ENCODE data around the gene APLP1. TPM values are rescaled to one million over a fixed set of nuclear protein-coding genes. Genes with fewer than 3 reads are reported as not detected.
A peak's percentile ranks its signal among the peaks of the same experiment; 100 is the strongest.
"Not testable (repeated sequence)": the region's sequence is repeated elsewhere in the genome, so short reads cannot be mapped to it uniquely, and the experiment has no call there.

The APLP1 gene
- polyA plus RNA-seq, 2 of the 4 experiments (the other 2 are of a cell fraction) = 54.7 to 60.4 TPM

DNA sequence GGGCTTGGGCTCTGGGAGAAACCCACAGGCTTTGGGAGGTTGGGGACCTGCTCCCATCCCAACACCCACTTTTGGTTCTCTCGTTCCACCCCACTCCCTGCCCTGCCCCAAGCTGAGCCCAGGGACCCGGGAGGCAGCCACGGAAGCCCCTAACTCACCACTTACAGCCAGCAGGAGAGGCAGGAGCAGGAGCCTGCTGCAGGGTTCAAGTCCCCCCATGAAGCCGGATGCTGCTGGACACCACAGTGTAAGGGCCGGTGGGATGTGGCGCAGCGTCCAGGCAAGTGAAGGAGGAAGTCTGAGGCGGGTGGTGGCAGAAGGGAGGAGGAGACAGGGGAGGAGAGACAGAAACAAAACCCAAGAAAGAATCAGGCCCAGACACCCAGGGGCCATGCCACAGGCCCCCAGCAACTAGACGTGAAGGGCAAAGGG, 39.7 kb downstream of the APLP1 start, which contains the start of gene TYROBP:
TSS of gene TYROBP (minus strand) at position 286 of the 432 bp plus-strand sequence. CDS start at position 219, 67 bp downstream.
- FAIRE-seq = no peak
- no peak within 1 kb of the TSS for H3K4me2 ChIP-seq
- CTCF ChIA-PET = interaction anchor here (0.8 to 1.8 kb wide), 5 partner anchors 10 to 23 kb away, joined by 3 to 11 read pairs (median 7); no protein-coding TSS in a partner anchor
- no peaks in the 10 kb centered on the region for H3K9me3 ChIP-seq
- WGBS (ENCODE audit: missing lambda C conversion rate) = 75% methylated on average over 9 of the region's 9 CpGs
- ATAC-seq = 0 out of 6 replicates have a peak, but pooled peaks of 1 of the 2 experiments have one; percentile 10
- peaks cover 13% of the 10 kb centered on the region; the same call in 2 of the 3 replicates for H3K4me1 ChIP-seq
- POLR2A ChIA-PET = no interaction called here
- DNase-seq (ENCODE audit: low read depth in 1 of 2, low spot score in 1 of 2) = no peak
- H3K27ac ChIP-seq = 0 out of 6 replicates have a peak within 1 kb of the TSS, but pooled peaks of 1 of the 2 experiments have one; percentile 1
- TF ChIP-seq HOXA7 (CRISPR knock-in tag; IDR thresholded peaks at IDR 0.05) = no peak
- TF ChIP-seq CHD2 (IDR thresholded peaks at IDR 0.05; ENCODE audit: low read length, partially characterized antibody) = no peak
- no peak for TF ChIP-seq HEYL (CRISPR knock-in tag; IDR thresholded peaks at IDR 0.05)
- H3K4me3 ChIP-seq = no peak within 1 kb of the TSS

DNA sequence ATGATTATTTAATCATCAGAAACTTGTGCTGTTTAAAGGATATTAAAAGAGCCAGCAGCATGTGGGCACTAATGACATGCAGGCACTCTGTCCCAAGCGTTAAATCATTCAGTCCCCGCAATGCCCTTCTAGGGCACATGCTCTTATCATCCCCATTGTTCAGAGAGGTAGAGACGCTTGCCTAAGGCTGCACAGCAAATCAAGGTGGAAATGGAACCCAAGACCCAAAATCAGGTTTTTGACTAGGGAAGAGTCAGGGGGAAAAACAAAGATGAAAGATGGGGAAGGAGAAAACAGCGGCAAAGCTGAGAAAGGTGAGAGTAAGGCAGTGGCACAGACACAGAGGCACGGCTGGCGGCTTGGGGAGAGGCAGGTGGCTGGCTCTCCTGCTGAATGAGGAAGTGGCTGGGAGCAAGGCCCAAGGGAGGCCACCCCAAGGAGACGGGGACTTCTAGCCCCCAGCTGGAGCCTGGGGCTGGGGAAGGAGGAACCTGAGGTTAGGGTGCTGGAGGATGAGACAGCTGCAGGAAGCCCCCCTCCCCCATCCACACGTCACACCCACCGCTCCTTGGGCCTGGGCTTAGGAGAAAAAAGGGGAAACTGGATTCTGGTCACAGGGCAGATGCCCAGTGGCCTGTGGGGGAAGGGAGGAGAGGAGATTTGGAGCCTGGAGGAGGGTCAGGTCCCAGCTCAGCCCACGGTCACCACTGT, 40.8 kb downstream of the APLP1 start:
- H3K27ac ChIP-seq = no peak overlapping the region
- 84% methylated on average over 10 of the region's 10 CpGs for WGBS (ENCODE audit: missing lambda C conversion rate)
- DNase-seq (ENCODE audit: low read depth in 1 of 2, low spot score in 1 of 2) (no peak), ATAC-seq (0 out of 6 replicates have a peak, but pooled peaks of 1 of the 2 experiments have one; percentile 19), FAIRE-seq (no peak)
- peaks cover 8% of the 10 kb centered on the region; the same call in 2 of the 3 replicates for H3K4me1 ChIP-seq
- no peak overlapping the region for H3K4me3 ChIP-seq
- ChIA-PET CTCF (interaction anchor here (0.6 to 5.0 kb wide), 6 partner anchors 13 to 330 kb away, joined by 3 to 32 read pairs (median 7); no protein-coding TSS in a partner anchor), POLR2A (no interaction called here)
- no peaks in the 10 kb centered on the region for H3K9me3 ChIP-seq
- TF ChIP-seq, protein P1, sequence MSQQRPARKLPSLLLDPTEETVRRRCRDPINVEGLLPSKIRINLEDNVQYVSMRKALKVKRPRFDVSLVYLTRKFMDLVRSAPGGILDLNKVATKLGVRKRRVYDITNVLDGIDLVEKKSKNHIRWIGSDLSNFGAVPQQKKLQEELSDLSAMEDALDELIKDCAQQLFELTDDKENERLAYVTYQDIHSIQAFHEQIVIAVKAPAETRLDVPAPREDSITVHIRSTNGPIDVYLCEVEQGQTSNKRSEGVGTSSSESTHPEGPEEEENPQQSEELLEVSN (IDR thresholded peaks at IDR 0.05; ENCODE audit: borderline replicate concordance, low read depth) = no peak
- TF ChIP-seq SMC3 (IDR thresholded peaks at IDR 0.05) (no peak), ZFP36 (IDR thresholded peaks at IDR 0.05; ENCODE audit: borderline replicate concordance, partially characterized antibody) (peak; percentile 87), KDM1A (IDR thresholded peaks at IDR 0.05; ENCODE audit: low read depth) (peak; percentile 76; the same call in 1 of the 2 replicates)
- TF ChIP-seq, protein P2, sequence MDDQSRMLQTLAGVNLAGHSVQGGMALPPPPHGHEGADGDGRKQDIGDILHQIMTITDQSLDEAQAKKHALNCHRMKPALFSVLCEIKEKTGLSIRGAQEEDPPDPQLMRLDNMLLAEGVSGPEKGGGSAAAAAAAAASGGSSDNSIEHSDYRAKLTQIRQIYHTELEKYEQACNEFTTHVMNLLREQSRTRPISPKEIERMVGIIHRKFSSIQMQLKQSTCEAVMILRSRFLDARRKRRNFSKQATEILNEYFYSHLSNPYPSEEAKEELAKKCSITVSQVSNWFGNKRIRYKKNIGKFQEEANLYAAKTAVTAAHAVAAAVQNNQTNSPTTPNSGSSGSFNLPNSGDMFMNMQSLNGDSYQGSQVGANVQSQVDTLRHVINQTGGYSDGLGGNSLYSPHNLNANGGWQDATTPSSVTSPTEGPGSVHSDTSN (IDR thresholded peaks at IDR 0.05) = no peak
- TF ChIP-seq, protein P3, sequence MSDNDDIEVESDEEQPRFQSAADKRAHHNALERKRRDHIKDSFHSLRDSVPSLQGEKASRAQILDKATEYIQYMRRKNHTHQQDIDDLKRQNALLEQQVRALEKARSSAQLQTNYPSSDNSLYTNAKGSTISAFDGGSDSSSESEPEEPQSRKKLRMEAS (IDR thresholded peaks at IDR 0.05) = 0 out of 2 replicates have a peak, but pooled peaks have one; percentile 26
- H3K4me2 ChIP-seq = no peak overlapping the region

DNA sequence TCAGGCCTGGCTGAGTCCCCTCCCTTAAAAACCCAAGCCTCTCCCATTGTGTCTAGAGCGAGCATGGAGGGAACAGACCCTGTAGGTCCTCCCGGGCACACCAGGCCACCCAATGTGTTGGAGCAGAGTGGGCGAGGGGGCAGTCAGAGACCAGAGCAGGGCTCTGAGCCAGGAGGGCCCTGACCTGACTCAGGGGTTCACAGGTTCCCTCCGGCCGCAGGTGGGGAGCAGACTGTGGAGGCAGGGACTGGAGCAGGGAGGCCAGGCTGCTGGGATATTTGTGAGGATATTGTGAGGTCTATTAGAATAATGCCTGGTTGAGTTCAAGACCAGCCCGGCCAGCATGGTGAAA, 41.3 kb downstream of the APLP1 start:
- Histone ChIP-seq H3K4me2 (no peak overlapping the region), H3K27ac (no peak overlapping the region), H3K9me3 (no peaks in the 10 kb centered on the region), H3K4me1 (peaks cover 8% of the 10 kb centered on the region; the same call in 2 of the 3 replicates), H3K4me3 (no peak overlapping the region)
- TF ChIP-seq CBX8 (IDR thresholded peaks at IDR 0.05) (no peak), HOXB13 (CRISPR knock-in tag; IDR thresholded peaks at IDR 0.05; ENCODE audit: low read depth) (no peak), SREBF2 (IDR thresholded peaks at IDR 0.05) (no peak), CHD2 (IDR thresholded peaks at IDR 0.05; ENCODE audit: low read length, partially characterized antibody) (no peak)
- no peak for ATAC-seq
- 80% methylated on average over 6 of the region's 6 CpGs for WGBS (ENCODE audit: missing lambda C conversion rate)
- CTCF ChIA-PET = interaction anchor here (0.6 to 5.0 kb wide), 5 partner anchors 14 to 211 kb away, joined by 3 to 32 read pairs (median 4); no protein-coding TSS in a partner anchor
- DNase-seq (ENCODE audit: low read depth in 1 of 2, low spot score in 1 of 2) = no peak
- FAIRE-seq = no peak
- POLR2A ChIA-PET = no interaction called here

DNA sequence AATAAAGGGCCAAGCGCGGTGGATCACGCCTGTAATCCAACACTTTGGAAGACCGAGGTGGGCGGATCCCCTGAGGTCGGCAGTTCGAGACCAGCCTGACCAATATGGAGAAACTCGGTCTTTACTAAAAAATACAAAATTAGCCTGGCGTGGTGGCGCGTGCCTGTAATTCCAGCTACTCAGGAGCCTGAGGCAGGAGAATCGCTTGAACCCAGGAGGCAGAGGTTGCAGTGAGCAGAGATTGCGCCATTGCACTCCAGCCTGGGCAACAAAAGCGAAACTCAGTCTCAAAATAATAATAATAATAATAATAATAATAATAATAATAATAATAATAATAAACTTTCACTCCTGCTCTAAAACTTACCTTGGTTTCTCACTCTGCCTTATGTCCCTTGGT, 42.0 kb downstream of the APLP1 start:
- ATAC-seq; H3K9me3 ChIP-seq; H3K27ac ChIP-seq; H3K4me2 ChIP-seq; H3K4me1 ChIP-seq; FAIRE-seq; POLR2A ChIA-PET; DNase-seq (ENCODE audit: low read depth in 1 of 2, low spot score in 1 of 2); H3K4me3 ChIP-seq: not testable (repeated sequence)
- WGBS (ENCODE audit: missing lambda C conversion rate) = 81% methylated on average over 14 of the region's 14 CpGs
- CTCF ChIA-PET = interaction anchor here (0.6 to 5.0 kb wide), 6 partner anchors 15 to 212 kb away, joined by 3 to 32 read pairs (median 4); no protein-coding TSS in a partner anchor
